H1 (cell line): Measurements from ENCODE around the gene TLE1. TPM values are rescaled to one million over a fixed set of nuclear protein-coding genes. Genes with fewer than 3 reads are reported as not detected.

ENCODE experiments used
- RBBP5 ChIP-seq: IDR thresholded peaks from 2 replicates; pipeline ENCODE4 v1.7.1; 2012; ENCODE audit warnings: low read depth, mild to moderate bottlenecking, inconsistent platforms, low read length, moderate library complexity, borderline replicate concordance
- polyA plus RNA-seq, 7 experiments: library from polyadenylated mRNA; depleted of rRNA in 3 of 7; stranded (reverse) in 5 of 7; unstranded in 2 of 7; fragments of >200 nt in 5 of 7; fragments of 200-250 nt in 2 of 7; gene quantifications; 1 replicate in 5 of 7; 2 replicates in 1 of 7; 4 replicates in 1 of 7; pipeline versions ENCODE4 v1.2.1 to v1.2.3, GENCODE V29; 2011 to 2013; ENCODE audit warnings: missing spikeins in 2 of 7, mixed read lengths in 2 of 7
- total RNA-seq: library from RNA; stranded (reverse); fragmentation: NEBNext Ultra II Directional; extraction: Animal tissue kit (Norgen Biotek cat#: 25700); gene quantifications from 2 replicates; pipeline ENCODE4 v1.2.1, GENCODE V29; 2021

Gene TLE1
- total and polyA plus RNA-seq, 2 of the 8 experiments (the other 6 are each of a cell fraction or from before 2014, with no cell fraction given), result 81.8 to 91.6 TPM

DNA sequence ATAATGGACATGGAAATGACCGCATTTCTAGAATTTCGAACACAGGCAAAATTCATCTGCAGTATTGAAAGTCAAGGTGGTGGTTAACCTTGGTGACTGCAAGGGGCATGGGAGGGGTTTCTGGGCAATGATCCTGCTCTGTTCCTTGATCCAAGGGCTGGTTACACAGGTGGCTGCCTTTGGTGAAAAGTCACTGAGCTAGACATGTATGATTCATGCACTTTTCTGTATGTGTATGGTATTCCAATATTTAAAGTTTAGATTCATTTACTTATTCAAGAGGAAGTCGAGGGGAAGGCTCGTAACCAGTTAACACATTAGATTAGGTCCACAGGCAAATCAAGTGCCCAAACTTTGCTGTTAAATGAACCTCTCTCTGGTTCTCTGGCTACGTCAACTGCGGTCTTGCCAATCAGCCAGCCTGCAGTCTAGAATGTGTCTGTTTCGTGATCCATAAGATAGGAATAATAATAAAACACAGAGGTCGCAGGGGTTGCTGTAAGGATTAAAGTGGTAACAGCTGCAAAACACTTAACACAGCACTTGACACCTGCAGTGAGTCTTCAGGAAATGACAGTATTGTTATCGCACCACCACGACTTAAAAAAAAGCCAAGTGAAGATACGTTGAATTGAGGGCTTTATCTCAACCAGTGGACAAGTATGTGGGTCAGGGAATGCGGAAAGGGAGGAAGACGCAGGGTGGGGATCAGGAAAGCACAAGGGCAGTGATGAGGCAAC, 92.5 kb downstream of the TLE1 start (continued):
- no peak for TF ChIP-seq RBBP5
